GM19468 (cell line): Measurements from ENCODE around the gene CXCR6.

Source experiments
- ATAC-seq: cut with Tn5 transposase; IDR thresholded peaks from one replicate; pipeline ENCODE4 v1.9.1; 2021; ENCODE audit warnings: mild to moderate bottlenecking, moderate library complexity, moderate number of reproducible peaks; ENCODE audit not compliant: unreplicated experiment; ENCODE audit errors: extremely low read depth

CXCR6 gene

GRCh38 chr3:45946307-45946706 lies 3.0 kb downstream of the CXCR6 start:
- no peak for ATAC-seq

GRCh38 chr3:45946875-45947274 lies 3.6 kb downstream of the CXCR6 start:
- ATAC-seq: no peak

DNA sequence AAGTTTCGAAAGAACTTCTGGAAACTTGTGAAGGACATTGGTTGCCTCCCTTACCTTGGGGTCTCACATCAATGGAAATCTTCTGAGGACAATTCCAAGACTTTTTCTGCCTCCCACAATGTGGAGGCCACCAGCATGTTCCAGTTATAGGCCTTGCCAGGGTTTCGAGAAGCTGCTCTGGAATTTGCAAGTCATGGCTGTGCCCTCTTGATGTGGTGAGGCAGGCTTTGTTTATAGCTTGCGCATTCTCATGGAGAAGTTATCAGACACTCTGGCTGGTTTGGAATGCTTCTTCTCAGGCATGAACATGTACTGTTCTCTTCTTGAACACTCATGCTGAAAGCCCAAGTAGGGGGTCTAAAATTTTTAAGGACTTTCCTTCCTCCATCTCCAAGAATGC lies 4.1 kb downstream of the CXCR6 start:
- ATAC-seq: no peak

DNA sequence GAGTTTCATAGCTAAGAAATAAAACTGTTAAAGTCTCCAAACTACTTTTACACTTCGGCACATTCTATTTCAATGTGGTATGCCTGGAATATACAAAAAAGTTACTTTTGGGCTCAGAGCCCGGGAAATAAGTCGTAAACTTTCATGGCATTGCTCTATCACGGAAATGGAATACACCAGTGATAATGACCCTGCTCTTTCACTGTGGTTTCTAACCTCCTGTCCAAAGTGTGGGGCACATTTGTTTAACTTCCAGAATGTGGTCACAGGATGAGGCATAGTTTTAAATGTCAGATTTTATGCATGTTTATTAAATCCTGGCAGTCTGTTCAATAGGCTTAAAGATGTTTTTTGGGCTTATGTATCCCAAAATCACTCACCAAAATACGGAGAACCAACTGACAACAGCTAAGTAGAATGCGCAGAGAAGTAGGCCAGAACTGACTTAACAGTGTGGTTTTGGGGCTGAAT lies 5.1 kb downstream of the CXCR6 start:
- ATAC-seq: no peak

DNA sequence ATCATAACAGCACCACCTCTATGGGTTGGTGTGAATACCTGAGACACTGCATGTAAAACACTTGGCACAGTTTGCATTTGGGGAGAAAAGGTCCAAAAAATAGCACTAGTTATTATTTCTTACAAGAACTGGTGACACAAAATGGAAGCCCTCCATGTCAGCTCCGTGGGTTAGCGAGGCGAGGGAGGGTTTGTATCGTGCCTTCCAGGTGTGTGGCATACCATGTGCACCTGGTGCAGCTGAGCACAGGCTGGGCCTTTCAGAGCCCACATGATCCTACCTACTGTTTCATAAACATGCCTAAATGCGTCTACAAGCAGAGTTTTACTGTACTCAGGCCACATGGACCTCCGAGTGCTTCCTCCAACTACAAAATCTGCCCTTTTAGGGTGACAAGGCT lies 5.6 kb downstream of the CXCR6 start:
- no peak for ATAC-seq

GRCh38 chr3:45949432-45949831 lies 6.2 kb downstream of the CXCR6 start:
- no peak for ATAC-seq

DNA sequence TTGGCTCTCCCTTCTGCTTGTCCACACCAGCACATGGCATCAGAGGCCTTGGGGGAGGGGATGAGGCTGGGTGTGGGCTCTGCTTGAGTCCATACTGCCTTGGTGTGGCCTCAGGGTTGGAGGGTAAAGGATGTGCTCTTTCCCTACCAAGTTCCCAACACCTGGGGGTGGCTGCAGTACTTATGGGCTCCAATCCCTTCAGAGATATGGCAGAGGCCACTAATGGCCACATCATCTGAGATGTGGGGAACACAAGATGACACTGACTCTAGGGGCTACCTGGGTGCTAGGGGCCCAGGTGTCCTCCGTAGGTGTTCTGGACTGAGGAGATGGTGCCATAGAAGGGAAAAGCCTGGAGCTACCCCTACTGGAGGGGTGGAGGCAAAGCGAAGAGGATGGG lies 6.9 kb downstream of the CXCR6 start:
- no peak for ATAC-seq

DNA sequence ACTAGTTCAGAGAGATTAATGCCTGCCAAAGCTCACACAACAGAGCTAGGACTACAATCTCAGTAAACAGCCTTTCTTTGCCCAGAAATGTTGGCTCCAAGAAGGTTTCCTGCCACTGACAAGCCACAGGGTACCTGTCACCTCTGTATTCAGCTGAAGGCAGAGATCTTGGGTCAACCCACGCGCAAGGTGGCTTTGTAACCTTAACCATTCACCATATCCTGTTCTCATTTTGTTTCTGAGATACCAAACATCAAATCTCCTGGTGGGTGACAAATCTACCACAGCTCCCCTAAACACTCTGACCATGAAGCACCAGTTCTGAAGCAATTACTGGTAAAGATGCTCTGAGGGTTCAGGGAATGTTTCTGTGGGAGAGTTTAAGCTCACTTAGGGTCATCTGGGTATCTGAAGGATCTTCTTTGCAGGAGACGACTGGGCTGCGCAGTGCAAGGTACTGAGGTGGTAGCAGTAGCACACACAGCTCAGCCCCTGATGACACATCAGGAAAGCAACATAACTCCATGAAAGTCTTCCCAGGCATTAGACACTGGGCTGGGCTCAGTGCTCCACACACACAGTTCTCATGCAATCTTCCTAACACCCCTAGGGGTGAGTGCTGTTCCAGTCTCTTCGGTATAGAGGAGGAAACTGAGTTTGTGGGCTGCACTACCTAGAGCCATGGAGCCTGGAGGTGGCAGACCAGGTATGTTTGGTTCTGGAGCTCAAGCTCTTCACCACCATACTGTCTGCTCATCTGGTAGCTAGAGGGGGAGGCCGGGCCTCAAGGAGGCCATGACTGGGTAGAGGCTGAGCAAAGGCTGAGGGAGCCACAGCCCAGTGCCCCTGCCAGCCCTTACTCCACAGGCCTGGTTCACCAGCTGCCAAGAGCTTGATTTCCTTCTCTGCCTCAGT lies 7.7 kb downstream of the CXCR6 start:
- no peak for ATAC-seq

GRCh38 chr3:45951946-45952345 lies 8.7 kb downstream of the CXCR6 start:
- ATAC-seq: no peak

DNA sequence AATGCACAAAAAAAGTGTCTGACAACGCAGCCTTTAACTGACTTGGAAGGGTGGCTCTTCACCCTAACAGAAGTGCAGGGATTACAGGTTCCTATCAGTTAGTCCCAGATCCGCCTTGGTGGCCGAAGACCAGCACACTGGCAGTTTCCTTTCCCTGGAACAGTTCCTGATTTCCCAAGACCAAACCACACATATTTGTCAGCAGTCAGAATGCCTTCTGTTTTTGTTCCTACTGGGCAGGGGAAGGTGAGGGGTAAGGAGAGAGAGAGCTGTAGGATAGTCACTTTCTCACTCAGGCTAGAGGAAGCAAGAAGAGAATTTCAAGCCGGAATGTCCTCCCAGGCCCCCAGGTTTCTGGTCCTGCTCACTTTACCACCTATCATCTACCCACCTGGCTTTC lies 9.2 kb downstream of the CXCR6 start:
- no peak for ATAC-seq

GRCh38 chr3:45953536-45953935 lies 10.3 kb downstream of the CXCR6 start:
- no peak for ATAC-seq

GRCh38 chr3:45954306-45954705 lies 11.0 kb downstream of the CXCR6 start:
- no peak for ATAC-seq

GRCh38 chr3:45955017-45955647 lies 11.9 kb downstream of the CXCR6 start:
- no peak for ATAC-seq

DNA sequence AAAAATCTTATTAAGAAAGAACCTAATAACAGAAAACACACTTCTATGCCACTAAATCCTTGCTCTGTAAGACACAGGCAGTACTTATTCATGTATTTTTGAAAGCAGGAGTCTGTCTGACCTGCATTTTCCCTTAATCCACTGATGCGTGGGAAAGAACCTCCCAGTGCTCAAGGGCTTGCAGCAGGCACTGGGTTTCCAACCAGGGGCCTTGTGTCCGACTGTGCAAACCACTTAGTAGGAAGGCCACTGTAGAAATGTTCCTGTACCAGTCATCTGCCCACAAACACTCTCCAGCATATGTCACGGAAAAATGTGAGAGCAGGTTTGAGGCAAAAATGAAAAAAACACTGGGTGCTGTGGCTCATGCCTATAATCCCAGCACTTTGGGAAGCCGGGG lies 12.4 kb downstream of the CXCR6 start:
- ATAC-seq: no peak

GRCh38 chr3:45957586-45957985 lies 14.3 kb downstream of the CXCR6 start:
- ATAC-seq: no peak

GRCh38 chr3:45958321-45958791 lies 15.1 kb downstream of the CXCR6 start:
- ATAC-seq: no peak

DNA sequence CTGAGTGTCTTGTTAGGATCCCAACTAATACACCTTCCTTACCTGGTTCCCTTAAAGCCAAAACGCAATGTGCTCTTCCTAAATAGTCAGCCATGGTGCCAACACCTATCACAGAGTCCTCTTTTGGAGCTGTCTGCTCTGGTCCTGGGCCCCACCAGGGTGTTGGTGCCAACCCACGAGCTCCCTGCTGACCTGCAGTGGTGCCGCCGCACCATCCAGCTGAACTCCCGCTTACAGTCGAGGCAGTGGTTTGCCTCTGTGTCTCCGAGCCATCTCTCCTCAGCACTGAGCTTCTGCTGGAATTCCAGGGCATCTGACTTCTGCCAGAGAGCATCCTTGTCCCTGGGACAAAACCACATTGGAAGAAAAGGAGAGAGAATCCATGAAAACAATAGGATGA lies 15.9 kb downstream of the CXCR6 start:
- ATAC-seq: no peak

DNA sequence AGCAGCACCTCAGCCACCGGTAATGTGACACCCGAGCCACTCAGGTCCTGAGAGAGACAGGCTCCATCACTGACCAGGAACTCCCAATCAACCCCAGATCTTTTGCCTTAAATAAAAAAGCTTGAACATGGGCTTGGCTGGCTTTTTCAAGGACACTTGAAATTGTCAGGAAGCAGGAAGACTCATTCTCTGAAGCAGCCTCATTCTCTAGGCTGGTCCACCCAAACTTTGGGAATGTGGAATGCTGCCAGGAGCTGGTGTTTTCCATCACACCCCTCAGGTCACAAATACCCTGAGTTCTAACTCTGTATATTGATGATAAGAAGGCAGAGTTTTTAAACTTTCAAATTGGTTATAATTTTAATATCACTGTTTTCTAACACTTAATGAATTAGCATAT lies 17.0 kb downstream of the CXCR6 start:
- no peak for ATAC-seq

- no peak for ATAC-seq
Measured at GRCh38 chr3:45962033-45962432, 18.8 kb downstream of the CXCR6 start.

GRCh38 chr3:45964139-45964538 lies 20.9 kb downstream of the CXCR6 start:
- ATAC-seq: no peak

GRCh38 chr3:45965253-45965652 lies 22.0 kb downstream of the CXCR6 start:
- ATAC-seq: no peak
